AG04449 (cell line): Measurements from ENCODE around the gene SOBP.

Experiments used
- CTCF ChIA-PET: fragments of 350-600 bp; formaldehyde crosslinking; extraction: SDS; loops from one replicate; lab custom pipeline; 2021; ENCODE audit warnings: antibody characterized with exemption; lab: Yijun Ruan, JAX
- POLR2A ChIA-PET: fragments of 400-600, 350-600 bp; formaldehyde crosslinking; extraction: SDS; loops from one replicate; lab custom pipeline; 2020; ENCODE audit warnings: antibody characterized with exemption, inconsistent platforms; lab: Yijun Ruan, JAX
- DNase-seq: peaks from one replicate; pipeline ENCODE4 v3.0.0-alpha.2; 2010; ENCODE audit warnings: low read depth, low spot score
- H3K4me3 ChIP-seq: 2 replicates; pipeline ENCODE4 v1.5.1; 2011; ENCODE audit warnings: low read depth, mild to moderate bottlenecking, control low read depth, low read length
- TF ChIP-seq, protein P1 (sequence below): IDR thresholded peaks from one replicate; pipeline ENCODE4 v1.5.1; 2011; ENCODE audit warnings: mild to moderate bottlenecking, moderate library complexity, low read length, control low read depth, inconsistent platforms; ENCODE audit not compliant: insufficient read depth; ENCODE audit errors: missing control alignments

Gene SOBP

GRCh38 chr6:107654764-107655163 is 164.8 kb downstream of the SOBP start:
- H3K4me3 ChIP-seq: no peak overlapping the region
- TF ChIP-seq, protein P1, sequence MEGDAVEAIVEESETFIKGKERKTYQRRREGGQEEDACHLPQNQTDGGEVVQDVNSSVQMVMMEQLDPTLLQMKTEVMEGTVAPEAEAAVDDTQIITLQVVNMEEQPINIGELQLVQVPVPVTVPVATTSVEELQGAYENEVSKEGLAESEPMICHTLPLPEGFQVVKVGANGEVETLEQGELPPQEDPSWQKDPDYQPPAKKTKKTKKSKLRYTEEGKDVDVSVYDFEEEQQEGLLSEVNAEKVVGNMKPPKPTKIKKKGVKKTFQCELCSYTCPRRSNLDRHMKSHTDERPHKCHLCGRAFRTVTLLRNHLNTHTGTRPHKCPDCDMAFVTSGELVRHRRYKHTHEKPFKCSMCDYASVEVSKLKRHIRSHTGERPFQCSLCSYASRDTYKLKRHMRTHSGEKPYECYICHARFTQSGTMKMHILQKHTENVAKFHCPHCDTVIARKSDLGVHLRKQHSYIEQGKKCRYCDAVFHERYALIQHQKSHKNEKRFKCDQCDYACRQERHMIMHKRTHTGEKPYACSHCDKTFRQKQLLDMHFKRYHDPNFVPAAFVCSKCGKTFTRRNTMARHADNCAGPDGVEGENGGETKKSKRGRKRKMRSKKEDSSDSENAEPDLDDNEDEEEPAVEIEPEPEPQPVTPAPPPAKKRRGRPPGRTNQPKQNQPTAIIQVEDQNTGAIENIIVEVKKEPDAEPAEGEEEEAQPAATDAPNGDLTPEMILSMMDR: no peak
- DNase-seq: no peak
- POLR2A ChIA-PET: no interaction called here
- CTCF ChIA-PET: interaction anchor here (0.7 to 0.9 kb wide), 2 partner anchors 11 to 304 kb away, joined by 3 read pairs; no protein-coding TSS in a partner anchor

- no peak overlapping the region for H3K4me3 ChIP-seq
- TF ChIP-seq, protein P1: no peak
- DNase-seq: no peak
- CTCF ChIA-PET: interaction anchor here (0.6 to 1.5 kb wide), 5 partner anchors 11 to 336 kb away, joined by 3 to 5 read pairs (median 3); no protein-coding TSS in a partner anchor
- POLR2A ChIA-PET: no interaction called here
These were observed 165.3 kb downstream of the SOBP start for GRCh38 chr6:107655245-107655644.

- no peak overlapping the region for H3K4me3 ChIP-seq
- ChIA-PET CTCF (interaction anchor here (0.6 to 1.5 kb wide), 5 partner anchors 8 to 337 kb away, joined by 3 to 5 read pairs (median 3); no protein-coding TSS in a partner anchor), POLR2A (no interaction called here)
- no peak for DNase-seq
- TF ChIP-seq, protein P1: no peak
These were observed 165.9 kb downstream of the SOBP start for GRCh38 chr6:107655864-107656263.

DNA sequence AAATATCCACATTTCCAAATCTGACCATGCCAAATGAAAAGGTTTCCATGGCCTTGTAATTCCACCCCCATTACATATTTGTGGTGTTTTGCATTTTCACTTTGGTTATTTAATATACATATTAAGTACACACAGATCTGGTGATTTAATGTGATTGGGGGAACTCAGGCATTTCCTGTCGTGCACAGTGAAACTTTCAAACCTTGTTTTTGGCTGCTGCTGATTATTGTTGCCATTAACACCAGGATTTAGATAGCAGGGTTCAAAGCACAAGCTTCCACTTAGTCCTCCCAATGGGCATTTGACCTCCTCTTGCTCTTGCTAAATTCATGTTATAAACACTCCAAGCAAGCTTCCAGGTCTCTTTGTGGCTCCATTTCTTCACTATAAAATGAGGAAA is 166.5 kb downstream of the SOBP start:
- TF ChIP-seq, protein P1: no peak
- DNase-seq: no peak
- no peak overlapping the region for H3K4me3 ChIP-seq
- ChIA-PET CTCF (interaction anchor here (0.7 to 1.7 kb wide), 6 partner anchors 9 to 1211 kb away, joined by 3 to 8 read pairs (median 4); no protein-coding TSS in a partner anchor), POLR2A (no interaction called here)

- H3K4me3 ChIP-seq: no peak overlapping the region
- CTCF ChIA-PET: interaction anchor here (0.7 to 1.7 kb wide), 3 partner anchors 16 to 1211 kb away, joined by 3 to 8 read pairs (median 5); no protein-coding TSS in a partner anchor
These were observed 167.0 kb downstream of the SOBP start for GRCh38 chr6:107656883-107657282.

DNA sequence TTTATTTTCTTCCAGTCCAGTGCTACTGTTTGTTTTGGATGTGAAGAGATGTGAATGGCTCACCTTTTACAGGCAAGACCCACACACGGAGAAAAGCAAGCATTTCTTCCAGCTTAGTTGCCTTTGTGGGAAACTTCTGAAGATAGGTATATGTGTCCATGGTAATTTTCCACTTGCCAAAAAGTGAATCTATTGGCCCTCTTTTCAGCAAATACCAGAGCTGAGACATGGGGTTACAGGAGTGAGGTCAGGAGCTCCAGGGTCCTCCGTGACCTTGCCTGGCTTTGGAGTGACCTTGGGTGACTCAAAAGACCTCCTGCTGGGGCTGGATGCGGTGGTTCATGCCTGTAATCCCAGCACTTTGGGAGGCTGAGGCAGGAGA is 167.4 kb downstream of the SOBP start:
- TF ChIP-seq, protein P1: no peak
- H3K4me3 ChIP-seq: no peak overlapping the region
- DNase-seq: no peak
- ChIA-PET POLR2A (interaction anchor here (0.5 kb wide), 1 partner anchor 490 kb away, joined by 3 read pairs; no protein-coding TSS in a partner anchor), CTCF (interaction anchor here (1.7 kb wide), 1 partner anchor 191 kb away, joined by 8 read pairs; no protein-coding TSS in a partner anchor)

More at GRCh38 chr6:107656883-107657282, 167.0 kb downstream of the SOBP start:
- TF ChIP-seq, protein P1: no peak
- POLR2A ChIA-PET: interaction anchor here (0.5 kb wide), 1 partner anchor 491 kb away, joined by 3 read pairs; no protein-coding TSS in a partner anchor
- no peak for DNase-seq
